Neural cell (in vitro differentiated cells): Measurements from ENCODE around the gene TNFRSF8. TPM values are rescaled to one million over a fixed set of nuclear protein-coding genes. Genes with fewer than 3 reads are reported as not detected.

Experiments
- H2AFZ ChIP-seq: fragments of 200-600, 300-800 bp; sonication (generic), shearing (Covaris generic); 2 replicates; pipeline ENCODE4 v1.6.0; 2014; ENCODE audit warnings: low read depth, mild to moderate bottlenecking, antibody characterized with exemption, low read length, moderate library complexity
- H3F3A ChIP-seq: fragments of 200-600 bp; shearing (Covaris generic); 2 replicates; pipeline ENCODE4 v1.6.1; 2016; ENCODE audit warnings: mild to moderate bottlenecking, moderate library complexity, mixed read lengths, antibody characterized with exemption, low read length; ENCODE audit not compliant: insufficient read depth, poor library complexity, severe bottlenecking
- H3K27ac ChIP-seq: fragments of 200-600, 300-800 bp; sonication (generic), shearing (Covaris generic); 2 replicates; pipeline ENCODE4 v1.5.1; 2014; ENCODE audit warnings: mild to moderate bottlenecking, low read length, moderate library complexity
- H3K27me3 ChIP-seq: fragments of 300-800, 200-600 bp; sonication (generic), shearing (Covaris generic); 2 replicates; pipeline ENCODE4 v1.6.0; 2014; ENCODE audit warnings: mild to moderate bottlenecking, low read depth, low read length, moderate library complexity; ENCODE audit not compliant: insufficient read depth
- H3K36me3 ChIP-seq: fragments of 300-800, 200-600 bp; sonication (generic), shearing (Covaris generic); 2 replicates; pipeline ENCODE4 v1.5.1; 2014; ENCODE audit warnings: mild to moderate bottlenecking, antibody characterized with exemption, low read length, moderate library complexity; ENCODE audit not compliant: insufficient read depth
- H3K4me2 ChIP-seq: fragments of 300-800, 200-600 bp; sonication (generic), shearing (Covaris generic); 2 replicates; pipeline ENCODE4 v1.6.0; 2014; ENCODE audit warnings: mild to moderate bottlenecking, low read length
- H3K4me3 ChIP-seq: fragments of 300-800, 200-600 bp; sonication (generic), shearing (Covaris generic); 2 replicates; pipeline ENCODE4 v1.5.1; 2014; ENCODE audit warnings: mild to moderate bottlenecking, low read length, moderate library complexity
- H3K79me2 ChIP-seq: fragments of 200-600 bp; shearing (Covaris generic); replicated peaks from 2 replicates; pipeline ENCODE4 v1.6.0; 2014; ENCODE audit warnings: mild to moderate bottlenecking, low read length, moderate library complexity; ENCODE audit not compliant: insufficient read depth
- H3K9ac ChIP-seq: fragments of 300-800, 200-600 bp; sonication (generic), shearing (Covaris generic); 2 replicates; pipeline ENCODE4 v1.6.1; 2016; ENCODE audit warnings: mild to moderate bottlenecking, low read length, mixed read lengths
- H3K9me2 ChIP-seq: fragments of 200-600 bp; shearing (Covaris generic); 2 replicates; pipeline ENCODE4 v1.6.1; 2016; ENCODE audit warnings: mild to moderate bottlenecking, low read length, mixed read lengths; ENCODE audit not compliant: insufficient read depth
- H3K9me3 ChIP-seq: fragments of 200-600, 300-800 bp; sonication (generic), shearing (Covaris generic); 2 replicates; pipeline ENCODE4 v1.6.1; 2016; ENCODE audit warnings: mild to moderate bottlenecking, mixed run types, low read length, moderate library complexity, mixed read lengths
- H4K20me1 ChIP-seq: fragments of 200-600 bp; shearing (Covaris generic); 2 replicates; pipeline ENCODE4 v1.6.1; 2016; ENCODE audit warnings: mild to moderate bottlenecking, mixed run types; ENCODE audit not compliant: insufficient read depth
- CTCF ChIP-seq: fragments of 450-650 bp; IDR thresholded peaks from 2 replicates; pipeline ENCODE4 v1.5.1; 2014; ENCODE audit warnings: antibody characterized with exemption, mild to moderate bottlenecking, moderate library complexity; ENCODE audit not compliant: poor library complexity, severe bottlenecking
- EP300 ChIP-seq: fragments of 450-650 bp; conservative IDR thresholded peaks from 2 replicates; pipeline ENCODE4 v1.6.1; 2014; ENCODE audit warnings: antibody characterized with exemption, mild to moderate bottlenecking, moderate library complexity; ENCODE audit not compliant: poor library complexity, severe bottlenecking
- EZH2 ChIP-seq: fragments of 200-600, 300-800 bp; shearing (Covaris generic), sonication (generic); IDR thresholded peaks from 2 replicates; pipeline ENCODE4 v1.6.1; 2014; ENCODE audit warnings: antibody characterized with exemption, low read length, borderline replicate concordance, mild to moderate bottlenecking; ENCODE audit not compliant: insufficient read depth, poor library complexity, severe bottlenecking
- MXI1 ChIP-seq: fragments of 450-650 bp; conservative IDR thresholded peaks from 2 replicates; pipeline ENCODE4 v1.6.1; 2014; ENCODE audit warnings: antibody characterized with exemption, mild to moderate bottlenecking; ENCODE audit not compliant: poor library complexity, severe bottlenecking
- POLR2AphosphoS5 ChIP-seq: IDR thresholded peaks from 2 replicates; pipeline ENCODE4 v1.6.1; 2012
- RAD21 ChIP-seq: fragments of 450-650 bp; conservative IDR thresholded peaks from 2 replicates; pipeline ENCODE4 v1.6.1; 2014; ENCODE audit warnings: antibody characterized with exemption, mild to moderate bottlenecking, moderate library complexity
- REST ChIP-seq: IDR thresholded peaks from 2 replicates; pipeline ENCODE4 v1.6.1; 2012; ENCODE audit warnings: borderline replicate concordance
- SMC3 ChIP-seq: fragments of 450-650 bp; conservative IDR thresholded peaks from 2 replicates; pipeline ENCODE4 v1.6.1; 2014; ENCODE audit warnings: antibody characterized with exemption, mild to moderate bottlenecking, moderate library complexity; ENCODE audit not compliant: poor library complexity
- TAF1 ChIP-seq: IDR thresholded peaks from 2 replicates; pipeline ENCODE4 v1.6.1; 2012; ENCODE audit warnings: low read depth
- polyA plus RNA-seq: library from polyadenylated mRNA; depleted of rRNA; stranded (reverse); fragments of >200 nt; gene quantifications from 2 replicates; pipeline ENCODE4 v1.2.3, GENCODE V29; 2014

TNFRSF8 gene
- polyA plus RNA-seq, 1 donor from 2014 or later = not detected

DNA sequence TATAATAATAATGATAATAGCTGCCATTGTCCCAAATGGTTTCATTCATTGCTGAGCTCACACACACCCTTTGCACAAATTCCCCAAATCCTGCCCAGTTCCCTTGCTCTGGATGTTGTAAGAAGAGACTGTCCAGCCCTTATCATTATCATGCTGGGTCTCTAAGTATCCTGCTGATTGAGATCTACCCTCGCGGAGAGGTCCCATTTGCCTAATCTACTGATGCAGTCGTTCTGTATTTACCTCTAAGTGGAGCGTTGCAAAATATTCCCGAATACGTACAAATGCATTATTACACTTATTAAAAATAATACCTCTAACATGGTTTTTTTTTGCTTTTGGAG, 51.2 kb downstream of the TNFRSF8 start:
- Histone ChIP-seq H3K36me3 (no peaks in the 10 kb centered on the region), H3K9ac (no peak overlapping the region), H3K79me2 (no peaks in the 10 kb centered on the region), H2AFZ (no peak overlapping the region), H4K20me1 (no peaks in the 10 kb centered on the region), H3K9me3 (no peaks in the 10 kb centered on the region), H3K27me3 (no peaks in the 10 kb centered on the region), H3F3A (no peaks in the 10 kb centered on the region), H3K4me2 (no peak overlapping the region), H3K4me3 (no peak overlapping the region), H3K27ac (no peak overlapping the region), H3K9me2 (no peaks in the 10 kb centered on the region)
- TF ChIP-seq EZH2 = no peak
- TF ChIP-seq MXI1 = no peak
- no peak for TF ChIP-seq POLR2AphosphoS5
- no peak for TF ChIP-seq SMC3
- no peak for TF ChIP-seq TAF1
- TF ChIP-seq EP300 = no peak
- no peak for TF ChIP-seq REST
- TF ChIP-seq CTCF = no peak
- no peak for TF ChIP-seq RAD21

DNA sequence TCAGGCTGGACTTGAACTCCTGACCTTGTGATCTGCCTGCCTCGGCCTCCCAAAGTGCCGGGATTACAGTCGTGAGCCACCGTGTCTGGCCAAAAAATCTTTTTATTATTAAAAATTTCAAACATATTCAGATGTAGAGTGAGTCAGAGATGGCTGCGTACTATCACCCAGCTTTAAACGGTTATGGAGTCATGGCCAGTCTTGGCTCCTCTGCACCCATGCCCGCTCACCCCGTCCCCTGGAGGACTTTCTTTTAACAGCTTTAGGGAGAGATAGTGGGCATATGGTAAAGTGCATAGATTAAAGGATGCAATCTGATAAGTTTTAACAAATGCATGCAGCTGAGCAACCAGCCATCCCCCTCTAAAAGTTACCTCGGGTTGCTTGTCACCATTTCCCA, 51.8 kb downstream of the TNFRSF8 start:
- no peak overlapping the region for H3K27ac ChIP-seq
- H3K9ac ChIP-seq = no peak overlapping the region
- no peak overlapping the region for H3K4me2 ChIP-seq

More for the DNA sequence above, 51.8 kb downstream of the TNFRSF8 start:
- Histone ChIP-seq H2AFZ (no peak overlapping the region), H3F3A (no peaks in the 10 kb centered on the region), H3K4me3 (no peak overlapping the region), H3K9me2 (no peaks in the 10 kb centered on the region), H3K36me3 (no peaks in the 10 kb centered on the region), H3K9me3 (no peaks in the 10 kb centered on the region), H3K27me3 (no peaks in the 10 kb centered on the region), H3K79me2 (no peaks in the 10 kb centered on the region), H4K20me1 (no peaks in the 10 kb centered on the region)
- TF ChIP-seq MXI1 (no peak), EP300 (no peak), SMC3 (no peak), EZH2 (no peak), TAF1 (no peak), CTCF (no peak), RAD21 (no peak), REST (no peak), POLR2AphosphoS5 (no peak)
